ENCODE data around the gene URAD.
"Not testable (repeated sequence)": the region's sequence is repeated elsewhere in the genome, so short reads cannot be mapped to it uniquely, and the experiment has no call there.

DNA sequence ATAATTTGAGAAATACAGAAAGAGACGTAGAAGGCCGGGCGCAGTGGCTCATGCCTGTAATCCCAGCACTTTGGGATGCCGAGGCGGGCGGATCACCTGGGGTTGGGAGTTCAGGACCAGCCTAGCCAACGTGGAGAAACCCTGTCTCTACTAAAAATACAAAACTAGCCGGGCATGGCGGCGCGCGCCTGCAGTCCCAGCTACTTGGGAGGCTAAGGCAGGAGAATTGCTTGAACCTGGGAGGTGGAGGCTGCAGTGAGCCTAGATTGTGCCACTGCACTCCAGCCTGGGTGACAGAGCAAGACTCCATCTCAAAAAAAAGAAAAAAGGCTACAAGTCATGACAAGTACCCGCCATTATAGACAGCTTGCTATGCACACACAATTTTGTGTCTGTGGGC, 16.5 kb upstream of the URAD start:
- TF ChIP-seq, protein P1, sequence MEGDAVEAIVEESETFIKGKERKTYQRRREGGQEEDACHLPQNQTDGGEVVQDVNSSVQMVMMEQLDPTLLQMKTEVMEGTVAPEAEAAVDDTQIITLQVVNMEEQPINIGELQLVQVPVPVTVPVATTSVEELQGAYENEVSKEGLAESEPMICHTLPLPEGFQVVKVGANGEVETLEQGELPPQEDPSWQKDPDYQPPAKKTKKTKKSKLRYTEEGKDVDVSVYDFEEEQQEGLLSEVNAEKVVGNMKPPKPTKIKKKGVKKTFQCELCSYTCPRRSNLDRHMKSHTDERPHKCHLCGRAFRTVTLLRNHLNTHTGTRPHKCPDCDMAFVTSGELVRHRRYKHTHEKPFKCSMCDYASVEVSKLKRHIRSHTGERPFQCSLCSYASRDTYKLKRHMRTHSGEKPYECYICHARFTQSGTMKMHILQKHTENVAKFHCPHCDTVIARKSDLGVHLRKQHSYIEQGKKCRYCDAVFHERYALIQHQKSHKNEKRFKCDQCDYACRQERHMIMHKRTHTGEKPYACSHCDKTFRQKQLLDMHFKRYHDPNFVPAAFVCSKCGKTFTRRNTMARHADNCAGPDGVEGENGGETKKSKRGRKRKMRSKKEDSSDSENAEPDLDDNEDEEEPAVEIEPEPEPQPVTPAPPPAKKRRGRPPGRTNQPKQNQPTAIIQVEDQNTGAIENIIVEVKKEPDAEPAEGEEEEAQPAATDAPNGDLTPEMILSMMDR (IDR thresholded peaks at IDR 0.05), result not testable (repeated sequence)
- TF ChIP-seq EP300, POLR2AphosphoS5 (IDR thresholded peaks at IDR 0.05): not testable (repeated sequence)
